ENCODE data around the gene HS6ST3.

DNA sequence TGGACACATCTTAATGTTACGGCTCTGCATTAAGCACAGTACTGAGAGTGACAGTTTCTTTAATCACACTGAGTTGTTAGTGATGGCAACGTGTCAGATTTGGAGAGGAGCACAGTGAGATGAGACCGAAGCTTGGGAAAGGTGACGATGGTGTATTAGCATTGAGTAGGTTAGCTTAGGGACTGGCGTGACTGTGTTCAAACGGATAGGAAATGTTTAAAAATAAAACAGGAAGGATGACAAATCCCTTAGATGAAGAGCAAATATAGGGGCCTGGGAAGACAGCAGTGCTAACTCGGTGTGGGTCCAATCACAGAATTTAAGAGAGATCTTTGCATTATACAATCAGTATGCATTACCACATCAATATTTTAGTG is 384.3 kb downstream of the HS6ST3 start:
- TF ChIP-seq, protein P1, sequence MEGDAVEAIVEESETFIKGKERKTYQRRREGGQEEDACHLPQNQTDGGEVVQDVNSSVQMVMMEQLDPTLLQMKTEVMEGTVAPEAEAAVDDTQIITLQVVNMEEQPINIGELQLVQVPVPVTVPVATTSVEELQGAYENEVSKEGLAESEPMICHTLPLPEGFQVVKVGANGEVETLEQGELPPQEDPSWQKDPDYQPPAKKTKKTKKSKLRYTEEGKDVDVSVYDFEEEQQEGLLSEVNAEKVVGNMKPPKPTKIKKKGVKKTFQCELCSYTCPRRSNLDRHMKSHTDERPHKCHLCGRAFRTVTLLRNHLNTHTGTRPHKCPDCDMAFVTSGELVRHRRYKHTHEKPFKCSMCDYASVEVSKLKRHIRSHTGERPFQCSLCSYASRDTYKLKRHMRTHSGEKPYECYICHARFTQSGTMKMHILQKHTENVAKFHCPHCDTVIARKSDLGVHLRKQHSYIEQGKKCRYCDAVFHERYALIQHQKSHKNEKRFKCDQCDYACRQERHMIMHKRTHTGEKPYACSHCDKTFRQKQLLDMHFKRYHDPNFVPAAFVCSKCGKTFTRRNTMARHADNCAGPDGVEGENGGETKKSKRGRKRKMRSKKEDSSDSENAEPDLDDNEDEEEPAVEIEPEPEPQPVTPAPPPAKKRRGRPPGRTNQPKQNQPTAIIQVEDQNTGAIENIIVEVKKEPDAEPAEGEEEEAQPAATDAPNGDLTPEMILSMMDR (conservative IDR thresholded peaks at IDR 0.05 in 1 of 2, IDR thresholded peaks at IDR 0.05 in 1 of 2; ENCODE audit: extremely low read depth in 1 of 2, insufficient read depth in 1 of 2, low read depth in 1 of 2, low read length in 2 of 2), result no peak
- TF ChIP-seq EZH2 (IDR thresholded peaks at IDR 0.05; ENCODE audit: borderline replicate concordance, low read length), result no peak
